Measurements from ENCODE around the gene PDE2A.

GRCh38 chr11:72578991-72579815, 95.0 kb downstream of the PDE2A start:
- no peak for TF ChIP-seq CTCF (IDR thresholded peaks at IDR 0.05; ENCODE audit: extremely low read depth in 1 of 2, insufficient read depth in 1 of 2, low read depth in 1 of 2, low read length in 2 of 2)
- TF ChIP-seq GATA2 (IDR thresholded peaks at IDR 0.05; ENCODE audit: insufficient read depth, insufficient read length, low read depth, low read length): no peak
- TF ChIP-seq EZH2 (IDR thresholded peaks at IDR 0.05; ENCODE audit: borderline replicate concordance, low read depth, low read length, severe bottlenecking): no peak
- TF ChIP-seq POLR2A (IDR thresholded peaks at IDR 0.05; ENCODE audit: low read depth, low read length): no peak
- no peak for TF ChIP-seq POLR2AphosphoS5 (IDR thresholded peaks at IDR 0.05; ENCODE audit: insufficient read depth, low read depth, low read length)
- TF ChIP-seq JUN (IDR thresholded peaks at IDR 0.05; ENCODE audit: borderline replicate concordance, insufficient read depth, insufficient read length, low read depth): no peak
- TF ChIP-seq FOS (IDR thresholded peaks at IDR 0.05; ENCODE audit: borderline replicate concordance, insufficient read depth, low read length): no peak
- TF ChIP-seq MAX (IDR thresholded peaks at IDR 0.05; ENCODE audit: insufficient read depth, insufficient read length): no peak

Data from endothelial cell of umbilical vein (primary cell).